Activated naive CD8-positive, alpha-beta T cell treated with anti-CD3 and anti-CD28 coated beads, Interleukin-2, amount 10 ng/mL, durations not matched to agents 7 days and 5 days (primary cell): ENCODE results near the gene CSN1S1. TPM values are rescaled to one million over a fixed set of nuclear protein-coding genes. Genes with fewer than 3 reads are reported as not detected.

Source experiments
- total RNA-seq, 2 experiments: library from RNA; stranded (reverse); gene quantifications; one replicate each; pipeline ENCODE4 v1.2.3, GENCODE V29; 2021

Gene CSN1S1
- total RNA-seq, 2 experiments from 2014 or later, result not detected

Other genes starting within 250 kb of the CSN1S1 start
- gene SULT1B1, start 170.4 kb upstream of the CSN1S1 start, total RNA-seq, result 1 to 10 TPM; 2.0 to 2.8 TPM
- not detected for gene SULT1E1, start 70.9 kb upstream of the CSN1S1 start, total RNA-seq
- not detected for gene CSN2, start 34.7 kb downstream of the CSN1S1 start, total RNA-seq
- not detected for gene STATH, start 64.9 kb downstream of the CSN1S1 start, total RNA-seq
- not detected for gene HTN3, start 97.4 kb downstream of the CSN1S1 start, total RNA-seq
- not detected for gene HTN1, start 119.4 kb downstream of the CSN1S1 start, total RNA-seq
- gene PRR27, start 223.2 kb downstream of the CSN1S1 start, total RNA-seq, result not detected